ENCODE measurements around the gene RASD2. TPM values are rescaled to one million over a fixed set of nuclear protein-coding genes. Genes with fewer than 3 reads are reported as not detected.

The RASD2 gene
- total RNA-seq, 1 donor = not detected

GRCh38 chr22:35564975-35565867 is 24.6 kb downstream of the RASD2 start:
- no peak for DNase-seq (ENCODE audit: low read depth)
- no peak overlapping the region for H3K4me3 ChIP-seq (ENCODE audit: low read depth, low read length)
- no peak for TF ChIP-seq CTCF (IDR thresholded peaks at IDR 0.05; ENCODE audit: insufficient read depth, low read depth, low read length)

DNA sequence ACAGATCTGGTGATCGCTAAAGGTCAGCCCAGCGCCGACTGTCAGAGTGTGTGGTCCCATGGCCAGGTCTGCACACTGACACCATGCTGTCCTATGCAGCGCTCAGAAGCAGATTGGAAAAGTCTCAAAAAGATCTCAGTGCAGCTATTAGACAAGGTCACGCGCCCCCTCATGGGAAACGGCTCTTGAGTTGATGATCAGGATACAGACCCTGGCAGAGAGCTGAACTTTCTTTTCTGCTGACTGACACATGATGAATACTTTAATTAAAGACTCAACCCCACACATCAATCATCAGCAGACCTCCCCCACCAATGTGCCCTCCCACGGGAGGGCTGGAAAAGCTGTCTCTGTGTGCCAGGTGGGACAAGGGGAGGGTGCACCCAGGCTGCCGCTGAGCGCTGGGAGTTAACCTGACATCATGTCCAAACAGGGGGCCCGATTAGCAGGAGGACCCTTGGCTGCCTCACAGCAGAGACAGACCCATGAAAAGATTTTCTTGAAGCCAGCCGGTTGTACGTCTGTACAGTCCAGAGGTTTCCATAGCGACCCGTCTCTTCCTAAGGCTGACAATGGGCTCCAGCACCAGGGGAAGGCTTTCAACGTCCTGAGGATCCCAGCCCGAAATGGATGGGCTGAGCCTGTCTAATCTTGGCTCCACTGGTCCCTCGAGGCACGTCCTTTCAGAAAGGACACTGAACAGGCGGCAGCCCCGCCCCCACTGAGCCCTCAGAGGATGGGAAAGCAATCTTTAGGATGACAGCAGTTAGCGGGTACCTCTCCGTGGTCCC is 26.9 kb downstream of the RASD2 start:
- TF ChIP-seq CTCF (IDR thresholded peaks at IDR 0.05; ENCODE audit: insufficient read depth, low read depth, low read length) = no peak
- no peak for DNase-seq (ENCODE audit: low read depth)

GRCh38 chr22:35568751-35569739 is 28.4 kb downstream of the RASD2 start:
- H3K4me3 ChIP-seq (ENCODE audit: low read depth, low read length) = no peak overlapping the region
- no peak for DNase-seq (ENCODE audit: low read depth)
- TF ChIP-seq CTCF (IDR thresholded peaks at IDR 0.05; ENCODE audit: insufficient read depth, low read depth, low read length) = no peak

More for the DNA sequence above, 26.9 kb downstream of the RASD2 start:
- no peak overlapping the region for H3K4me3 ChIP-seq (ENCODE audit: low read depth, low read length)

GRCh38 chr22:35569916-35570315 is 29.3 kb downstream of the RASD2 start:
- DNase-seq (ENCODE audit: low read depth) = no peak
- H3K4me3 ChIP-seq (ENCODE audit: low read depth, low read length) = no peak overlapping the region
- TF ChIP-seq CTCF (IDR thresholded peaks at IDR 0.05; ENCODE audit: insufficient read depth, low read depth, low read length) = no peak

GRCh38 chr22:35570686-35571194 is 30.1 kb downstream of the RASD2 start:
- TF ChIP-seq CTCF (IDR thresholded peaks at IDR 0.05; ENCODE audit: insufficient read depth, low read depth, low read length) = no peak
- no peak overlapping the region for H3K4me3 ChIP-seq (ENCODE audit: low read depth, low read length)
- DNase-seq (ENCODE audit: low read depth) = no peak

DNA sequence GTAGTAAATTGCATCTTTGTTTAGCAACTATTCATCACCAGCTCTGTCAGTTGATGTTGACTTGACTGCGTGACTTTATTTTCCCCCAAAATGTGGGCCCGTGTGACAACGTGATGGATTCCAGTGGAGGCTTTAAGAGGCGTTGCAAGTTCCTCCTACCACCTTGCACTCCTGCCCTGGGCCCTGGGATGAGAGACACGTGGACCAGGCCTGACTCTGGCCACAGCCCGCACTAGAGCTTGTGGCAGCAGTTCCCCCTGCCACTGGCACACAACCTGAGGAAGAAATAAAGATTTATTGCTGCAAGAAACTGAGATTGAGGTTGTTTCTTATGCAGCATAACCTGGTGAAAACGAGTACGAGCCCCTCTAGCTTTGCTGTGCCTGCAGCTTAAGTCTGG is 31.9 kb downstream of the RASD2 start:
- no peak for TF ChIP-seq CTCF (IDR thresholded peaks at IDR 0.05; ENCODE audit: insufficient read depth, low read depth, low read length)
- DNase-seq (ENCODE audit: low read depth) = no peak
- no peak overlapping the region for H3K4me3 ChIP-seq (ENCODE audit: low read depth, low read length)

All from fibroblast of villous mesenchyme (primary cell).